Activated T-helper 1 cell treated with anti-CD3 and anti-CD28 coated beads, Interleukin-12 subunit alpha, Interleukin-12 subunit beta, Interleukin-2, Interleukin-4 antibody, amounts not matched to agents 30 ng/mL and 10 ng/mL and 1 ng/mL, durations not matched to agents 14 hours and 24 hours and 36 hours (primary cell): Measurements from ENCODE around the gene LGALS12. TPM values are rescaled to one million over a fixed set of nuclear protein-coding genes. Genes with fewer than 3 reads are reported as not detected.

Source experiments
- DNase-seq: peaks from one replicate; pipeline ENCODE4 v3.0.0; 2021; ENCODE audit warnings: low spot score
- H3K27ac Mint-ChIP-seq: one replicate; pipeline ENCODE4 v1.8.0; 2021; ENCODE audit warnings: mild to moderate bottlenecking, mixed read lengths
- H3K27me3 Mint-ChIP-seq: one replicate; pipeline ENCODE4 v1.8.0; 2022; ENCODE audit warnings: mild to moderate bottlenecking, moderate library complexity, mixed read lengths; ENCODE audit not compliant: insufficient read depth
- H3K36me3 Mint-ChIP-seq: one replicate; pipeline ENCODE4 v1.8.0; 2021; ENCODE audit warnings: low read depth, mixed read lengths
- H3K4me1 Mint-ChIP-seq: one replicate; pipeline ENCODE4 v1.8.0; 2021; ENCODE audit warnings: low read depth, mixed read lengths
- H3K4me3 Mint-ChIP-seq: one replicate; pipeline ENCODE4 v1.8.0; 2021; ENCODE audit warnings: mild to moderate bottlenecking, moderate library complexity, mixed read lengths
- H3K9me3 Mint-ChIP-seq: one replicate; pipeline ENCODE4 v1.8.0; 2021; ENCODE audit warnings: mixed read lengths
- intact Hi-C: fragments of 100-400 bp; cut with micrococcal nuclease; formaldehyde crosslinking; loops from one replicate; pipeline ENCODE4 v1.15.1; 2024
- total RNA-seq: library from RNA; stranded (reverse); gene quantifications from 2 replicates; pipeline ENCODE4 v1.2.3, GENCODE V29; 2022

The LGALS12 gene
- total RNA-seq, 1 donor from 2014 or later, result not detected

GRCh38 chr11:63560506-63561180 lies 54.8 kb downstream of the LGALS12 start:
- intact Hi-C loops, result loop anchor here (5.0 kb wide), 1 partner anchor 122 kb away; the partner anchor contains the start of gene RTN3
- Mint-ChIP-seq H3K27me3 (peaks cover 5% of the 10 kb centered on the region), H3K9me3 (no peaks in the 10 kb centered on the region), H3K36me3 (no peaks in the 10 kb centered on the region), H3K4me1 (peaks cover 37% of the 10 kb centered on the region), H3K4me3 (no peak overlapping the region), H3K27ac (no peak overlapping the region)
- DNase-seq, result no peak

DNA sequence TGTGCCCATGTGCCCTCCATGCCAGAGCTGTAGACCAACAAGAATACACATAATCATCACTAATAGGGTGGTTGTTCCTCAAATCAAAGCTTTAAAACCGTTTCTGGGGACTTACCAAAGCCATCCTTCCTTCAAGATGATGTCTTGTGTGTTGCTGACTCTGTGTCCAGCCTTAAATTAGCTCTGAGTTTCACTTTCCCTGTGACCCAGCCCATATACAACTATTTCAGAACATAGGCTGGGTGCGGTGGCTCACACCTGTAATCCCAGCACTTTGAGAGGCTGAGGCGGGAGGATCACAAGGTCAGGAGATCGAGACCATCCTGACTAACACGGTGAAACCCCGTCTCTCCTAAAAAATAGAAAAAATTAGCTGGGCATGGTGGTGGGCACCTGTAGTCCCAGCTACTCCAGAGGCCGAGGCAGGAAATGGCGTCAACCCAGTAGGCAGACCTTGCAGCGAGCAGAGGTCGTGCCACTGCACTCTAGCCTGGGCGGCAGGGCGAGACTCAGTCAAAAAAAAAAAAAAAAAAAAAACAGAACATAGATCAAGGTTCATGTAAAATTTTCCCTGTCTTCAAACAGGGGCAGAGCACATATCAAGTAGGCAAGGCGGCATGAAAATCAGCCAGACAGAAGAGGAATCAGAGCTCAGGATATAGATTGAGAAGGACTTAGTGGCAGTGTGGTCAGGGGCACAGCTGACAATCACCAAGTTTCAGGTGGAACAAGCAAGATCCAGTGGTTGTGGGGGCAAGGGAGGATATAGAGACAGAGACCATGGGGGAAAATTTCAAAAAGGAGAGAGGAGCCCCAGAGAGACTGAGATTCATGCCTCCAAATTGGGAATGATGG lies 57.5 kb downstream of the LGALS12 start, which contains the start of gene PLAAT2:
TSS of gene PLAAT2 (minus strand) at position 179 of the 855 bp plus-strand sequence. CDS start at position 124, 55 bp downstream.
- H3K4me3 Mint-ChIP-seq, result no peak within 1 kb of the TSS
- H3K36me3 Mint-ChIP-seq, result no peaks in the 10 kb centered on the region
- peak within 1 kb of the TSS; percentile 64 for H3K27ac Mint-ChIP-seq
- peaks cover 51% of the 10 kb centered on the region for H3K4me1 Mint-ChIP-seq
- no peak for DNase-seq
- H3K27me3 Mint-ChIP-seq, result peaks cover 3% of the 10 kb centered on the region
- no peaks in the 10 kb centered on the region for H3K9me3 Mint-ChIP-seq
- intact Hi-C loops, result loop anchor here (1.0 to 5.0 kb wide), 2 partner anchors 9 to 119 kb away; partner anchors contain the start of gene RTN3

DNA sequence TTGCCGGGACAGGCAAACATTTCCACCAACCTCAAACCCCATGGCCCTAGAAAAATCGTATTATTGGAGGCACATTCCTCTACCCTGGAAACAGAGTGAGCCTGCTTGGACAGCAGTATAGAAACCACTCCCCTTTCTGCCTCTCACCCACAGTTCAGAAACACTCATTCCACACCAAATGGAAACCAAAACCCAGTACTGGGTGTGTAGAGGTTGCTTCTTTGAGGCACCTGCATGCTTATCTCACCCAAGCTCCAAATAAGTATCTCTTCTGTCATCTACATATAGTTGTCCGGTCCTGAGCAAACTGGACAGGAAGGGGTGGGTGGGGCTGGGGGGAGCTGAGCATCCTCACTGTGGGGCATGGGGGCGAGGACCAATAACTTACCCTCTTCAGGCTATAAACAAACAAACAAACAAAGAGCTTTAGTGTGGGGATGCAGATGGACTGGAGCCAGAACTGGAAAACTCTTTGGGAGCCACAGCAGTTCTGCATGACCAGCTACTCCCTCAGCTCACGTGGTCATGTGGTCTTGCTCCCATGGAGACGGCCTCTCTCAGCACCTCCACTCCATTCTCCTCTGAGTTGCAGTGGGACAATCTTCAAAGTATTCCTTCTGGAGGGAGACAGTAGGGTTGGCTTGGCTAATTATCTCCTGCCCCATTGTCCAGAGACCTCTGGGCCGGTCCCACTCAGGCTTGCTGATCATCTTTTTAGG lies 58.3 kb downstream of the LGALS12 start:
- H3K9me3 Mint-ChIP-seq, result no peaks in the 10 kb centered on the region
- intact Hi-C loops, result loop anchor here (1.0 to 5.0 kb wide), 2 partner anchors 10 to 118 kb away; partner anchors contain the start of gene RTN3
- peak; percentile 58 for DNase-seq
- H3K27ac Mint-ChIP-seq, result peak overlapping the region; percentile 64
- peaks cover 3% of the 10 kb centered on the region for H3K27me3 Mint-ChIP-seq
- H3K4me3 Mint-ChIP-seq, result peak overlapping the region; percentile 30
- H3K4me1 Mint-ChIP-seq, result peaks cover 51% of the 10 kb centered on the region
- H3K36me3 Mint-ChIP-seq, result no peaks in the 10 kb centered on the region

- Mint-ChIP-seq H3K4me3 (peak overlapping the region; percentile 30), H3K27ac (no peak overlapping the region), H3K4me1 (peaks cover 50% of the 10 kb centered on the region), H3K27me3 (peaks cover 3% of the 10 kb centered on the region), H3K36me3 (no peaks in the 10 kb centered on the region), H3K9me3 (no peaks in the 10 kb centered on the region)
- intact Hi-C loops, result loop anchor here (1.0 to 5.0 kb wide), 4 partner anchors 11 to 117 kb away; partner anchors contain the start of genes PLAAT3, PLAAT5 and RTN3
- no peak for DNase-seq
Observed at GRCh38 chr11:63564784-63565350, 59.0 kb downstream of the LGALS12 start.

Other genes starting within 250 kb of the LGALS12 start
- gene SLC22A9, start 136.3 kb upstream of the LGALS12 start, total RNA-seq, result not detected in 2 replicates
- not detected in 2 replicates for gene PLAAT5, start 14.9 kb upstream of the LGALS12 start, total RNA-seq
- gene PLAAT4, start 30.7 kb downstream of the LGALS12 start, total RNA-seq, result 11.8 and 12.2 TPM in 2 replicates
- gene PLAAT2, start 57.3 kb downstream of the LGALS12 start, total RNA-seq, result not detected in 2 replicates
- 2.3 TPM in 2 replicates for gene PLAAT3, start 108.3 kb downstream of the LGALS12 start, total RNA-seq
- gene ATL3, start 165.3 kb downstream of the LGALS12 start, total RNA-seq, result 35.6 and 37.0 TPM in 2 replicates
- gene RTN3, start 175.4 kb downstream of the LGALS12 start, total RNA-seq, result 52.1 and 54.7 TPM in 2 replicates